ENCODE data around the gene IQCF6. TPM values are rescaled to one million over a fixed set of nuclear protein-coding genes. Genes with fewer than 3 reads are reported as not detected.
A peak's percentile ranks its signal among the peaks of the same experiment; 100 is the strongest.
"Not testable (repeated sequence)": the region's sequence is repeated elsewhere in the genome, so short reads cannot be mapped to it uniquely, and the experiment has no call there.

The IQCF6 gene
- total and polyA plus RNA-seq, 2 experiments from 2014 or later, result not detected

- not testable (repeated sequence) for H3K9me2 ChIP-seq (ENCODE audit: insufficient read depth); H3K36me3 Mint-ChIP-seq (ENCODE audit: low read depth); H3K4me2 ChIP-seq; H3K79me2 ChIP-seq (replicated peaks; ENCODE audit: insufficient read depth); H3K4me3 Mint-ChIP-seq; H3F3A ChIP-seq (replicated peaks; ENCODE audit: low read depth); H3K27ac Mint-ChIP-seq; H3K4me3 ChIP-seq; H3K36me3 ChIP-seq (ENCODE audit: insufficient read depth); H4K20me1 ChIP-seq (replicated peaks; ENCODE audit: insufficient read depth); H3K27ac ChIP-seq (ENCODE audit: low read depth); H3K27me3 ChIP-seq (ENCODE audit: insufficient read depth); H3K27me3 Mint-ChIP-seq (ENCODE audit: insufficient read depth, low read depth, poor library complexity)
- DNase-seq (ENCODE audit: low spot score), result peak; percentile 3
- H2AFZ ChIP-seq, result peak overlapping the region; percentile 4; the same call in 1 of the 2 replicates
- peaks cover 14% of the 10 kb centered on the region for H3K9me3 Mint-ChIP-seq
- peak; percentile 69 for ATAC-seq
- peaks cover 24% of the 10 kb centered on the region for H3K4me1 Mint-ChIP-seq
- H3K4me1 ChIP-seq (ENCODE audit: insufficient read depth), result peaks cover 25% of the 10 kb centered on the region; the same call in 1 of the 2 replicates
Measured at GRCh38 chr3:51753763-51754750, 25.0 kb downstream of the IQCF6 start.

- H3K9me2 ChIP-seq (ENCODE audit: insufficient read depth), result no peaks in the 10 kb centered on the region
- peaks cover 24% of the 10 kb centered on the region for H3K4me1 Mint-ChIP-seq
- peaks cover 10% of the 10 kb centered on the region for H3K36me3 Mint-ChIP-seq (ENCODE audit: low read depth)
- DNase-seq (ENCODE audit: low spot score) (no peak), ATAC-seq (no peak)
- H3F3A ChIP-seq (replicated peaks; ENCODE audit: low read depth), result no peaks in the 10 kb centered on the region
- no peak overlapping the region for H3K4me2 ChIP-seq
- H3K4me1 ChIP-seq (ENCODE audit: insufficient read depth), result peaks cover 25% of the 10 kb centered on the region; the same call in 1 of the 2 replicates
- no peak overlapping the region for H3K27ac Mint-ChIP-seq
- H4K20me1 ChIP-seq (replicated peaks; ENCODE audit: insufficient read depth), result no peaks in the 10 kb centered on the region
- H3K4me3 Mint-ChIP-seq, result no peak overlapping the region
- no peaks in the 10 kb centered on the region for H3K79me2 ChIP-seq (replicated peaks; ENCODE audit: insufficient read depth)
- no peaks in the 10 kb centered on the region for H3K27me3 ChIP-seq (ENCODE audit: insufficient read depth)
- no peaks in the 10 kb centered on the region for H3K27me3 Mint-ChIP-seq (ENCODE audit: insufficient read depth, low read depth, poor library complexity)
- no peak overlapping the region for H3K4me3 ChIP-seq
- no peak overlapping the region for H3K27ac ChIP-seq (ENCODE audit: low read depth)
- H2AFZ ChIP-seq, result peak overlapping the region; percentile 69
- H3K9me3 Mint-ChIP-seq, result peaks cover 38% of the 10 kb centered on the region
- 0 out of 2 replicates have a peak, but pooled peaks cover 3% of the 10 kb centered on the region for H3K36me3 ChIP-seq (ENCODE audit: insufficient read depth)
- TF ChIP-seq CREB1 (CRISPR knock-in tag; IDR thresholded peaks at IDR 0.05; ENCODE audit: low read depth), result no peak
- no peak for TF ChIP-seq ZNF331 (CRISPR knock-in tag; IDR thresholded peaks at IDR 0.05; ENCODE audit: low read depth)
- no peak for TF ChIP-seq EZH2 (IDR thresholded peaks at IDR 0.05; ENCODE audit: low read depth, unreplicated experiment)
- no peak for TF ChIP-seq NANOG (IDR thresholded peaks at IDR 0.05; ENCODE audit: borderline replicate concordance)
- no peak for TF ChIP-seq STAT1 (IDR thresholded peaks at IDR 0.05; ENCODE audit: unreplicated experiment)
- no peak for TF ChIP-seq CTCF (conservative IDR thresholded peaks at IDR 0.05; ENCODE audit: low read depth in 2 of 2)
- no peak for TF ChIP-seq JUNB (IDR thresholded peaks at IDR 0.05; ENCODE audit: unreplicated experiment)
- TF ChIP-seq ZNF462 (CRISPR knock-in tag; IDR thresholded peaks at IDR 0.05), result no peak
- no peak for TF ChIP-seq ZNF114 (CRISPR knock-in tag; IDR thresholded peaks at IDR 0.05)
- no peak for TF ChIP-seq ETS1 (IDR thresholded peaks at IDR 0.05)
- no peak for TF ChIP-seq EZH2phosphoT487 (IDR thresholded peaks at IDR 0.05; ENCODE audit: unreplicated experiment)
- no peak for TF ChIP-seq POLR2AphosphoS5 (IDR thresholded peaks at IDR 0.05; ENCODE audit: low read depth)
Measured at GRCh38 chr3:51751287-51751686, 27.8 kb downstream of the IQCF6 start.
